GM20000 (cell line): ENCODE results near the gene NXF3.
"Not testable (repeated sequence)": the region's sequence is repeated elsewhere in the genome, so short reads cannot be mapped to it uniquely, and the experiment has no call there.

Source experiments
- DNase-seq: peaks from one replicate; pipeline ENCODE4 v3.0.0; 2012; ENCODE audit warnings: low spot score
- CTCF ChIP-seq: IDR thresholded peaks from 2 replicates; pipeline ENCODE4 v1.5.1; 2012; ENCODE audit warnings: mild to moderate bottlenecking, control low read depth; ENCODE audit errors: extremely low read depth, missing control alignments

Gene NXF3

GRCh38 chrX:103063918-103064434, 29.0 kb downstream of the NXF3 start, which contains the start of gene BEX1:
Gene BEX1 (minus strand): TSS chrX:103064171. CDS start chrX:103063274, 897 bp downstream.
- no peak for TF ChIP-seq CTCF
- no peak for DNase-seq

- no peak for TF ChIP-seq CTCF
- no peak for DNase-seq
Measured at GRCh38 chrX:103063191-103063845, 29.6 kb downstream of the NXF3 start.

DNA sequence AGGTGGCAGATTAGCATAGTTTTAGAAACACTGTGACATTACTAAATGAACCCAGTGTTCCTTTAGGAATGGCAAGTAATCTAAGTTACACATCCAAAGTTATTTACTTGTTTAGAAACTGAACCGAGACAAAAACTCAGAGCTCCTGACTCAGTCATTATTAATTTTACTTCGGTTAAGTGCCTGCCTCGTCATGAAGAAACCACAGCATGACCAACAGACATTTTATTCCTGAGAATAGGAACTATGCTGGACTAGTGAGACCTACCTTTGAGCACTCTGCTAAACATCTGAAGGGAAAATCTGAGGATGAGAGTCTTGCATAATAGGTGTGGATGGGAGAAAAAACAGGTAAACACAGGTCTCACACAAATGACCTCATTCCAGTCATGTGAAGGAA, 31.5 kb downstream of the NXF3 start:
- DNase-seq: no peak
- TF ChIP-seq CTCF: no peak

DNA sequence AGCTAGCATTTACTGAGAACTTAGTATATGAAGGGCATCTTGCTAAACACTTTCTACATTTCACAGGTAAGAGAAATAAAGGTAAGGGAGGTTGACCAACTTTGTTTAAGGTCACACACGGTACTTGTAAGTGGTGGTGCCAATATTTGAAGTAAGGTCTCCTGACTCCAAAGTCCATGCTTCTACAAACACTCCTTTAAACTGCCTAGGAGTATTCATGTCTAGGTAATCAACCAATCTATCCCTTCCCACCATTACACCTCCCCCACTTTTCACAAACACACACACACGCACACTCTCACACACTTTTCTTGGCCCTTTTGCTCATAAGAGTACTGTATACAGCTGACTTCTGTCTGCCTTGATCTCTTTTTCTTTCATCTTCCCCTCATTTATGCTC, 36.0 kb downstream of the NXF3 start:
- TF ChIP-seq CTCF: no peak
- no peak for DNase-seq

DNA sequence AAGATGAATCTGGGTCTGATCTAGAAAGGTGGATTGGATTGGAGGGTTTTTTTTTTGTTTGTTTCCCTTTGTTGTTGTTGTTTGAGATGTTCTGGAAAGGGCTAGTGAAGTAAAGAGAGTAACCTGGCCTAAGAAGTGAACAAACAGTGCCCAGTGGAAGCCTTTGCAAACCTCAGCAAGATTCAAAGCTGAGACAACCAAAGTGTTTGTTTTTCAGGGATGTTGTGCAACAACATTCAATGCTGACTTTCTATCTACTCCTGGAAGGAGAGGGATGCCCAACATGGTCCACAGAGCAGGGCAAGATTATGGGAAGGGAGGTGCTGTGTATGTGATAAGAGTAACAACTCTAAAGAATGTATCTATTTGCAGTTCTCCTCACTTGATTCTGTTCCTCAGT, 40.3 kb downstream of the NXF3 start:
- no peak for TF ChIP-seq CTCF
- DNase-seq: no peak

GRCh38 chrX:103051260-103051789, 41.6 kb downstream of the NXF3 start:
- no peak for DNase-seq

DNA sequence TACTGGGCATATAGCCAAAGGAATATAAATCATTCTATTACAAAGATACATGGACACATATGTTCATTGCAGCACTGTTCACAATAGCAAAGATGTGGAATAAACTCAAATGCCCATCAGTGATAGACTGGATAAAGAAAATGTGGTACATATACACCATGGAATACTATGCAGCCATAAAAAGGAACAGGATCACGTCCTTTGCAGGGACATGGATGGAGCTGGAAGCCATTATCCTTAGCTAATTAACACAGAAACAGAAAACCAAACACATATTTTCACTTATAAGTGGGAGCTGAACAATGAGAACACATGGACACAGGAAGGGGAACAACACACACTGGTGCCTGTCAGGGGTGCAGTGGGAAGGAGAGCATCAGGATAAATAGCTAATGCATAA, 59.6 kb downstream of the NXF3 start:
- DNase-seq: not testable (repeated sequence)

More at GRCh38 chrX:103051260-103051789, 41.6 kb downstream of the NXF3 start:
- TF ChIP-seq CTCF: no peak
